AG04449 (cell line): ENCODE measurements around the gene SHB.

Experiments used
- CTCF ChIA-PET: fragments of 350-600 bp; formaldehyde crosslinking; extraction: SDS; loops from one replicate; lab custom pipeline; 2021; ENCODE audit warnings: antibody characterized with exemption; lab: Yijun Ruan, JAX
- POLR2A ChIA-PET: fragments of 400-600, 350-600 bp; formaldehyde crosslinking; extraction: SDS; loops from one replicate; lab custom pipeline; 2020; ENCODE audit warnings: antibody characterized with exemption, inconsistent platforms; lab: Yijun Ruan, JAX
- DNase-seq: peaks from one replicate; pipeline ENCODE4 v3.0.0-alpha.2; 2010; ENCODE audit warnings: low read depth, low spot score
- H3K4me3 ChIP-seq: 2 replicates; pipeline ENCODE4 v1.5.1; 2011; ENCODE audit warnings: low read depth, mild to moderate bottlenecking, control low read depth, low read length
- TF ChIP-seq, protein P1 (sequence below): IDR thresholded peaks from one replicate; pipeline ENCODE4 v1.5.1; 2011; ENCODE audit warnings: mild to moderate bottlenecking, moderate library complexity, low read length, control low read depth, inconsistent platforms; ENCODE audit not compliant: insufficient read depth; ENCODE audit errors: missing control alignments

The SHB gene

GRCh38 chr9:38079461-38080031 is 10.5 kb upstream of the SHB start:
- ChIA-PET POLR2A (no interaction called here), CTCF (interaction anchor here (1.6 to 6.8 kb wide), 3 partner anchors 8 to 184 kb away, joined by 7 to 72 read pairs (median 7); no protein-coding TSS in a partner anchor)
- no peak overlapping the region for H3K4me3 ChIP-seq
- TF ChIP-seq, protein P1, sequence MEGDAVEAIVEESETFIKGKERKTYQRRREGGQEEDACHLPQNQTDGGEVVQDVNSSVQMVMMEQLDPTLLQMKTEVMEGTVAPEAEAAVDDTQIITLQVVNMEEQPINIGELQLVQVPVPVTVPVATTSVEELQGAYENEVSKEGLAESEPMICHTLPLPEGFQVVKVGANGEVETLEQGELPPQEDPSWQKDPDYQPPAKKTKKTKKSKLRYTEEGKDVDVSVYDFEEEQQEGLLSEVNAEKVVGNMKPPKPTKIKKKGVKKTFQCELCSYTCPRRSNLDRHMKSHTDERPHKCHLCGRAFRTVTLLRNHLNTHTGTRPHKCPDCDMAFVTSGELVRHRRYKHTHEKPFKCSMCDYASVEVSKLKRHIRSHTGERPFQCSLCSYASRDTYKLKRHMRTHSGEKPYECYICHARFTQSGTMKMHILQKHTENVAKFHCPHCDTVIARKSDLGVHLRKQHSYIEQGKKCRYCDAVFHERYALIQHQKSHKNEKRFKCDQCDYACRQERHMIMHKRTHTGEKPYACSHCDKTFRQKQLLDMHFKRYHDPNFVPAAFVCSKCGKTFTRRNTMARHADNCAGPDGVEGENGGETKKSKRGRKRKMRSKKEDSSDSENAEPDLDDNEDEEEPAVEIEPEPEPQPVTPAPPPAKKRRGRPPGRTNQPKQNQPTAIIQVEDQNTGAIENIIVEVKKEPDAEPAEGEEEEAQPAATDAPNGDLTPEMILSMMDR, result no peak
- DNase-seq, result no peak

GRCh38 chr9:38075272-38075671 is 6.2 kb upstream of the SHB start:
- no peak overlapping the region for H3K4me3 ChIP-seq
- ChIA-PET POLR2A (interaction anchor here (2.0 kb wide), 1 partner anchor 8 kb away, joined by 8 read pairs; no protein-coding TSS in a partner anchor), CTCF (interaction anchor here (0.6 to 6.8 kb wide), 5 partner anchors 12 to 175 kb away, joined by 3 to 72 read pairs (median 3); no protein-coding TSS in a partner anchor)
- TF ChIP-seq, protein P1, result no peak
- DNase-seq, result no peak

- peak; percentile 40 for DNase-seq
- ChIA-PET POLR2A (no interaction called here), CTCF (interaction anchor here (1.0 to 6.8 kb wide), 5 partner anchors 13 to 289 kb away, joined by 3 to 72 read pairs (median 4); no protein-coding TSS in a partner anchor)
- no peak overlapping the region for H3K4me3 ChIP-seq
- TF ChIP-seq, protein P1, result no peak
Observed at GRCh38 chr9:38074441-38074961, 5.5 kb upstream of the SHB start.

GRCh38 chr9:38073882-38074281 is 4.9 kb upstream of the SHB start:
- H3K4me3 ChIP-seq, result peak overlapping the region; percentile 6
- POLR2A ChIA-PET, result no interaction called here
- TF ChIP-seq, protein P1, result no peak
- DNase-seq, result no peak
- CTCF ChIA-PET, result interaction anchor here (1.0 to 6.8 kb wide), 4 partner anchors 14 to 290 kb away, joined by 3 to 72 read pairs (median 6); no protein-coding TSS in a partner anchor

GRCh38 chr9:38071470-38072134 is 2.6 kb upstream of the SHB start:
- TF ChIP-seq, protein P1, result no peak
- ChIA-PET CTCF (interaction anchor here (0.8 to 1.9 kb wide), 7 partner anchors 11 to 160 kb away, joined by 3 to 13 read pairs (median 3); no protein-coding TSS in a partner anchor), POLR2A (no interaction called here)
- H3K4me3 ChIP-seq, result no peak overlapping the region
- DNase-seq, result no peak
